ACC112 (cell line): ENCODE results near the gene PIEZO2.

Source experiments
- H2AFZ ChIP-seq: fragments of 200-600 bp; sonication (generic); one replicate; pipeline ENCODE4 v1.6.0; 2017; ENCODE audit warnings: antibody characterized with exemption, low read length; ENCODE audit not compliant: unreplicated experiment
- H3K27ac ChIP-seq: fragments of 200-600 bp; sonication (generic); 2 replicates; pipeline ENCODE4 v1.5.1; 2014; ENCODE audit warnings: low read depth, mild to moderate bottlenecking, antibody characterized with exemption, low read length, moderate library complexity
- H3K27me3 ChIP-seq: fragments of 200-600 bp; sonication (generic); 2 replicates; pipeline ENCODE4 v1.6.1; 2014; ENCODE audit warnings: mild to moderate bottlenecking, antibody characterized with exemption, low read length, moderate library complexity, mixed read lengths; ENCODE audit not compliant: insufficient read depth
- H3K36me3 ChIP-seq: fragments of 200-600 bp; sonication (generic); 2 replicates; pipeline ENCODE4 v1.6.1; 2016; ENCODE audit warnings: mild to moderate bottlenecking, antibody characterized with exemption, low read length, moderate library complexity, mixed read lengths; ENCODE audit not compliant: insufficient read depth
- H3K4me1 ChIP-seq: fragments of 200-600 bp; sonication (generic); one replicate; pipeline ENCODE4 v1.6.1; 2016; ENCODE audit warnings: low read length, mixed read lengths; ENCODE audit not compliant: insufficient read depth, unreplicated experiment, control insufficient read depth
- H3K4me3 ChIP-seq: fragments of 200-600 bp; sonication (generic); 2 replicates; pipeline ENCODE4 v1.5.1; 2014; ENCODE audit warnings: mild to moderate bottlenecking, low read depth, low read length
- H3K79me2 ChIP-seq: fragments of 200-600 bp; sonication (generic); one replicate; pipeline ENCODE4 v1.6.0; 2016; ENCODE audit warnings: low read length; ENCODE audit not compliant: control insufficient read depth, unreplicated experiment, insufficient read depth

PIEZO2 gene

DNA sequence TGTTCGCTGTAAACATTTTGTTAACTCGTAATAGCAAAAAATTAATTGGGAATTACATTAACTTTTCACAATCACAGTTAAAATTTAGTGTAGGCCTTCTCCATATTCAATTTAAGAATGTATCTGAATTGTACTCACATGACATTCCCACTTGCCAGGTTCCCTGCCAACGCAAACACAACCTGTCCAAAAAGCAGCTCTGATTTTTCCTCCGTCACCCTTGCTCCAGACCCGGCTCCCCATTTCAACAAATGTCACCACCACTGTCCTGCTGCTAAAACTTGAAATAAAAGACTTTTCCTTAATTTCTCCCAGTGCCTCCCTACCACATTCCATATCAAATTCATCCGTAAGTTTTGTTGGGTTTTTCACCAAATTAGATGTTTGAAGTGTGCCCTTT is 120.3 kb downstream of the PIEZO2 start:
- Histone ChIP-seq H3K79me2 (no peaks in the 10 kb centered on the region), H3K27me3 (no peaks in the 10 kb centered on the region), H3K27ac (no peak overlapping the region)

DNA sequence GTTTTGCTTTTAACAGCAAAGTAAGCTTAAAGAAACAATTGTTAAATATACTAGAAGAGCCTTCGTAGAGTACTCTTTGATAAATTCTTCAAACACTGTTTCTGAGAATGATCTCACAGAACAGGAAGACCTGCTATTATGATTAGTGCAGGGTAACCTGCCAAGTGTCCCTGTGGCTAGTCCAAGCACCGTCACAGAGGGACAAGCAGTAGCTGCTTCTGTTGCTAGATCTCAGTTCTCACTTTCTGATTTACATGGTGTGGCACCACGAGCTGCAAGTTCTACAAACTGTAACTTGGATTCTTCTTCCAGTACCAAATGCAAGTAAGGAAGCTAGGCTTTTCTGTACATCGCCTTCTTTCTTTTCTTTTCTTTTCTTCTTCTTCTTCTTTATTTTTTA is 121.5 kb downstream of the PIEZO2 start:
- H2AFZ ChIP-seq, result no peak overlapping the region
- no peaks in the 10 kb centered on the region for H3K36me3 ChIP-seq
- H3K4me1 ChIP-seq, result no peaks in the 10 kb centered on the region
- no peak overlapping the region for H3K27ac ChIP-seq
- H3K27me3 ChIP-seq, result no peaks in the 10 kb centered on the region
- H3K79me2 ChIP-seq, result no peaks in the 10 kb centered on the region
- H3K4me3 ChIP-seq, result no peak overlapping the region

More for the DNA sequence above, 120.3 kb downstream of the PIEZO2 start:
- Histone ChIP-seq H3K4me1 (no peaks in the 10 kb centered on the region), H3K4me3 (no peak overlapping the region), H3K36me3 (no peaks in the 10 kb centered on the region), H2AFZ (no peak overlapping the region)

GRCh38 chr18:11025671-11026070 is 123.7 kb downstream of the PIEZO2 start:
- H3K27me3 ChIP-seq, result no peaks in the 10 kb centered on the region
- H3K79me2 ChIP-seq, result no peaks in the 10 kb centered on the region
- no peaks in the 10 kb centered on the region for H3K36me3 ChIP-seq
- H3K4me3 ChIP-seq, result no peak overlapping the region
- H3K4me1 ChIP-seq, result no peaks in the 10 kb centered on the region
- H2AFZ ChIP-seq, result no peak overlapping the region
- no peak overlapping the region for H3K27ac ChIP-seq

GRCh38 chr18:11024928-11025669 is 124.3 kb downstream of the PIEZO2 start:
- Histone ChIP-seq H3K27ac (no peak overlapping the region), H2AFZ (no peak overlapping the region)

GRCh38 chr18:11021477-11021876 is 127.9 kb downstream of the PIEZO2 start:
- H3K27ac ChIP-seq, result no peak overlapping the region
- H2AFZ ChIP-seq, result no peak overlapping the region
- no peaks in the 10 kb centered on the region for H3K79me2 ChIP-seq
- no peaks in the 10 kb centered on the region for H3K4me1 ChIP-seq
- H3K4me3 ChIP-seq, result no peak overlapping the region
- H3K27me3 ChIP-seq, result no peaks in the 10 kb centered on the region
- no peaks in the 10 kb centered on the region for H3K36me3 ChIP-seq

More at GRCh38 chr18:11024928-11025669, 124.3 kb downstream of the PIEZO2 start:
- H3K79me2 ChIP-seq, result no peaks in the 10 kb centered on the region
- no peaks in the 10 kb centered on the region for H3K27me3 ChIP-seq
- H3K4me3 ChIP-seq, result no peak overlapping the region
- H3K36me3 ChIP-seq, result no peaks in the 10 kb centered on the region
- H3K4me1 ChIP-seq, result no peaks in the 10 kb centered on the region

DNA sequence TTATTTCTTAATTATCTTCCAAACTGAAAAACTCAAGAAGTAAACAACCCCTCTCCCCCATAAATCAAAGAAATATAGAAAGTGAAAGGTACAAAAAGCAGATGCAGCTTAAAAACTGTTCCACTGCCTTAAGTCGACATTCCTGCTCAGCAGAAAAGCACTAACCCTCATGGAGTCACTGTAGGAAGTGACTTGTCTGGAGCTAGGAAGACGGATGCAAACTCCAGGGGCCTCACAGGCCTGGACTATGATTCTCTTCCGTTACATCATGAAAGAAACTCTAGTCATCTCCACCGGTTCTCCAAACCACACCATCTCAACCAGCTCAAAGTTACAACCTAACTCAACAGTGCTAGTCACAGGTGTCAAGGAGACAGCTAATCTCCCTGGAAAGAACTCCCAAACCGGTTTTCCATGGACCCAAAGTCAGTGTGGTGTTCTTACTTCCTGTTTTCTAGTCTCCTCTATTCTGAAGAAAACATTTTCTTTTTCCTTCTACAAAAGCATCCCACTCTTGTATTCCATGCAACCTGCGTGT is 128.4 kb downstream of the PIEZO2 start:
- no peak overlapping the region for H3K27ac ChIP-seq
- H3K4me1 ChIP-seq, result no peaks in the 10 kb centered on the region
- no peak overlapping the region for H3K4me3 ChIP-seq
- H2AFZ ChIP-seq, result no peak overlapping the region
- no peaks in the 10 kb centered on the region for H3K36me3 ChIP-seq
- H3K79me2 ChIP-seq, result no peaks in the 10 kb centered on the region
- H3K27me3 ChIP-seq, result no peaks in the 10 kb centered on the region

GRCh38 chr18:11020161-11020853 is 129.1 kb downstream of the PIEZO2 start:
- no peaks in the 10 kb centered on the region for H3K36me3 ChIP-seq
- H2AFZ ChIP-seq, result no peak overlapping the region
- H3K4me3 ChIP-seq, result no peak overlapping the region
- no peaks in the 10 kb centered on the region for H3K27me3 ChIP-seq
- H3K4me1 ChIP-seq, result no peaks in the 10 kb centered on the region
- no peaks in the 10 kb centered on the region for H3K79me2 ChIP-seq
- H3K27ac ChIP-seq, result no peak overlapping the region

DNA sequence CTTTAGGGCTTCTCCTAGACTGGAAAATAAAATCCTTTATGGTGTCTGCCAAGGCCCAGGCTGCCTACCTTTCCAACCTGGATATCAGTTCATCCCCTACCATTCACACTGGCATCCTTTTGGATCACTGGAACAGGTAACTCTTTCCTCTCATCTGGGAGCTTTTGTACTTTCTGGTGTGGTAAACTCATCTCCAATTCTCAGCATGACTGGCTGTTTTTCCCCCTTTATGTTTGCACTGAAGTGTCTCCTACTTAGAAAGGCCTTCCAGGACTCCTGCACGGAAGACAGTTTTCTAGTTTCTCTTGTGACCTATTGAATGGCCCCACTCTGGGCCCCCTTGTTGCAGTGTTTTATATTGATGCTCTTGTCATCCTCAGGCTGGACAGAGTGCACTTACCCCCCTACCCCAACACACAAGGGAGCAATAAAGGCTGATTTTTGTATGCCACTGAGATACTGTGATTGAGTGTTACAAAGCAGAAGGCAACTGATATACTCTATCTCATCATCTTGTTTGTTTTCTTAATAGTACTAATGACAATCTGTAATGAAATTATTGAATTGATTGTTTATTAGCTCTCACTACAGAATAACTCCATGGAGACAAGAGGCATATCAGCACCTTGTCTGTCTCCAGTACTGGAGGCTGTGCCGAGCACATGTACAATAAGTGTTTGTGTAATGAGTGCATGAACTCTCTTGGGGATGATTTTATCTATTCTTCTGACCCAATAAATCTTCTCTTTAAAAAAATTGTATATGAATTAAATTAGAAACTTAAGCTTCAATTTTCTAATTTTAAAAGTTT is 129.9 kb downstream of the PIEZO2 start:
- Histone ChIP-seq H2AFZ (no peak overlapping the region), H3K4me3 (no peak overlapping the region), H3K27me3 (no peaks in the 10 kb centered on the region), H3K36me3 (no peaks in the 10 kb centered on the region), H3K27ac (no peak overlapping the region), H3K79me2 (no peaks in the 10 kb centered on the region), H3K4me1 (no peaks in the 10 kb centered on the region)

DNA sequence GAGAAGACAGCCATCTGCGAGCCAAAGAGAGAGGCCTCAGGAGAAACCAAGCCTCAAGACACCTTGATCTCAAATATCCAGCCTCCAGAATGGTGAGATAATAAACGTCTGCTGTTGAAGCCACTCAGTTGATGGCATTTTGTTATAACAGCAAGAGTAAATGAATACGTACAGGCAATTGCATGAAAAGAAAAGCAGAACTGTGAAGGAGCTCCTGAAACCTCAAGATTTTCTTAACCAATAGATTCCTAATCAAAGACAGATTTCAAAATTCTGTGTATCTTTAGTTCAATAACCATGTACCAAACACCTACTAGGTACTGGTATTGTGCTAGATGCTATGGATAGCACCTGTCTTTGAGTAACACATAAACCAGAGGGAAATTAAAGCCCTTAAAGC is 139.5 kb downstream of the PIEZO2 start:
- Histone ChIP-seq H3K4me1 (peaks cover 7% of the 10 kb centered on the region), H3K36me3 (no peaks in the 10 kb centered on the region), H2AFZ (no peak overlapping the region), H3K4me3 (no peak overlapping the region), H3K79me2 (no peaks in the 10 kb centered on the region), H3K27me3 (no peaks in the 10 kb centered on the region), H3K27ac (no peak overlapping the region)

GRCh38 chr18:11009147-11009546 is 140.2 kb downstream of the PIEZO2 start:
- Histone ChIP-seq H3K79me2 (no peaks in the 10 kb centered on the region), H3K4me1 (peaks cover 14% of the 10 kb centered on the region), H3K27ac (no peak overlapping the region), H2AFZ (no peak overlapping the region), H3K36me3 (no peaks in the 10 kb centered on the region), H3K27me3 (no peaks in the 10 kb centered on the region), H3K4me3 (no peak overlapping the region)
